ENCODE data around the gene SKI.

SKI gene

DNA sequence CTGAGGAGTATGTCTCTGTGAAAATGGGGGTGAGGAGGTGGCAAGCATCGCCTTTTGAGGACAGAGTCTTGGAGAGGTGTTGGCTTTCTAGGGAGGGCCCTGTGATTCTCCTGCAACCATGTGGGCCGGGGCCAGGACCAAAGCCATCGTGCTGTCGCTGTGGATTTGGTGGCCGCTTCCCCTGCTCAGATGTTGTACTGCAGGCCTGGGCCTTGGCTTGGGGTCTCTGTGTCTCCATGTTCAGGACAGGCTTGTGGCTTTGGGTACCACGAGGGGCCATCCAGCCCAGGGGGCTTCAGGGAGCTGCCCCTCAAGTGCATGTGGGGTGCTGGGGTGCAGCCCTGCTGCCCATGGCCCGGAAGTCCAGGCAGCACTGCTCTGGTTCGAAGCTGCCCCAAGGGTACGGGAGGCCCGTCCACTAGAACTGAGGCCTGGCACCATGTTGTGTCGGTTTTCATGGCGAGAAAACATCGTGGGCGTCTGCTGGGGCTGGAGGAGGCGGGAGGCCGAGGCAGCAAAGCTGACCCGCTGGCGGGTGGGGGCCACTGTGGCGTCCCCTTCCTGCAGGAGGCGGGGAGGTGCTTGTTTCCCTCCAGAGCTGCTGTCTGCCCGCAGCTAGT is 55.4 kb downstream of the SKI start:
- H3K4me3 ChIP-seq: no peak overlapping the region
- no peaks in the 10 kb centered on the region for H3K27me3 ChIP-seq
- H3K9me3 ChIP-seq: no peaks in the 10 kb centered on the region
- no peak for DNase-seq
- peaks cover 0 to 5% (median 0%) of the 10 kb centered on the region in 3 donors for H3K36me3 ChIP-seq
- intact Hi-C loops (cut with DNase I; ENCODE audit: low total_unique reads): no loop called here
- TF ChIP-seq, protein P1, sequence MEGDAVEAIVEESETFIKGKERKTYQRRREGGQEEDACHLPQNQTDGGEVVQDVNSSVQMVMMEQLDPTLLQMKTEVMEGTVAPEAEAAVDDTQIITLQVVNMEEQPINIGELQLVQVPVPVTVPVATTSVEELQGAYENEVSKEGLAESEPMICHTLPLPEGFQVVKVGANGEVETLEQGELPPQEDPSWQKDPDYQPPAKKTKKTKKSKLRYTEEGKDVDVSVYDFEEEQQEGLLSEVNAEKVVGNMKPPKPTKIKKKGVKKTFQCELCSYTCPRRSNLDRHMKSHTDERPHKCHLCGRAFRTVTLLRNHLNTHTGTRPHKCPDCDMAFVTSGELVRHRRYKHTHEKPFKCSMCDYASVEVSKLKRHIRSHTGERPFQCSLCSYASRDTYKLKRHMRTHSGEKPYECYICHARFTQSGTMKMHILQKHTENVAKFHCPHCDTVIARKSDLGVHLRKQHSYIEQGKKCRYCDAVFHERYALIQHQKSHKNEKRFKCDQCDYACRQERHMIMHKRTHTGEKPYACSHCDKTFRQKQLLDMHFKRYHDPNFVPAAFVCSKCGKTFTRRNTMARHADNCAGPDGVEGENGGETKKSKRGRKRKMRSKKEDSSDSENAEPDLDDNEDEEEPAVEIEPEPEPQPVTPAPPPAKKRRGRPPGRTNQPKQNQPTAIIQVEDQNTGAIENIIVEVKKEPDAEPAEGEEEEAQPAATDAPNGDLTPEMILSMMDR (IDR thresholded peaks at IDR 0.05): no peak
- H3K27ac ChIP-seq: peak overlapping the region; percentile 28 to 55
- H3K4me1 ChIP-seq: peaks cover 0 to 74% (median 51%) of the 10 kb centered on the region in 4 donors

DNA sequence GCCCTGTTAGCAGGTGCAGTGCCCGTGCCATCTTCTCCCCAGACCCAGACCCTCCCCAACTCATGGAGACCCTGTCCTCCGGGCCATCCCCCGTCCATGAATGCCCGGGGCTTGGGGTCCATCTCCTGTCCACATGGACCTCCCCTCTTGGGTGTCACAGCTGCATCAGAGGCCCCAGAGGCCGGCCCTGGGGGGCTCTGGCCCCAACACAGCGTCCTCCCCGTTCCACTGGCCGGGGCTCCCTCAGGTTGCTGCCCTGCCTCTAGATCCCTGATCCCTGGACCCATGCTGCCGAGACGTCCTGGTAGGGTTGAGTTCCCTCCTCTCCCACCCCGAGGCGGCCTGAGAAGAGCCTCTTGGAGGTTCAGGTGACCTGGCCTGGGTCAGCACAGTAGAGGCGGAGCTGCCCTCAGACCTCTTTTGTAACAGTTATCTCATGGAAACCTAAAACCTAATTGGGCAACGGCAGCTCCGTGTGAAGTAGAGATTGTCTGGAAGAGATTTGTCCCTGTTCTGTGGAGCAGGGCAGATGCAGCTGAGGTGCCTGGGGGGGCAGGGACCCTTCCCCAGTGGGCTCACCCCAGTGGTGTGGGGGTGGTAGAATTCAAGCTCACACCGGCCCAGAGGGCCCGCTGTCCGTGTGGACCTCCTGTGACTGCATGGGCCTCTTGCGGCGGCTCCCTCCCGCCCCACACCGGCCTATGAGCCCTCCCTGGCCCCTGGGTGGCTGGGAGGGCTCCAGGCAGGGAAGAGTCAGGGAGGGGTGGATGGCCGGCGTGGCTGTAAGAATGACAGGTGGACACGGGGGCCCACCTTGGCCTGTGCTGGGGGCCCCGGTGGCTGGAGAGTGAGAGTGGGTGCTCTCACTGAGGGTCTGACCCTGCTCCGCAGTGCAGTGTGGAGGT is 56.1 kb downstream of the SKI start:
- H3K9me3 ChIP-seq: no peaks in the 10 kb centered on the region
- no peak overlapping the region for H3K4me3 ChIP-seq
- H3K27me3 ChIP-seq: no peaks in the 10 kb centered on the region
- DNase-seq: no peak
- peaks cover 0 to 74% (median 51%) of the 10 kb centered on the region in 4 donors for H3K4me1 ChIP-seq
- intact Hi-C loops (cut with DNase I; ENCODE audit: low total_unique reads): no loop called here
- TF ChIP-seq, protein P1 (IDR thresholded peaks at IDR 0.05): no peak
- peaks cover 0 to 5% (median 0%) of the 10 kb centered on the region in 3 donors for H3K36me3 ChIP-seq
- peak overlapping the region; percentile 28 to 55 for H3K27ac ChIP-seq

DNA sequence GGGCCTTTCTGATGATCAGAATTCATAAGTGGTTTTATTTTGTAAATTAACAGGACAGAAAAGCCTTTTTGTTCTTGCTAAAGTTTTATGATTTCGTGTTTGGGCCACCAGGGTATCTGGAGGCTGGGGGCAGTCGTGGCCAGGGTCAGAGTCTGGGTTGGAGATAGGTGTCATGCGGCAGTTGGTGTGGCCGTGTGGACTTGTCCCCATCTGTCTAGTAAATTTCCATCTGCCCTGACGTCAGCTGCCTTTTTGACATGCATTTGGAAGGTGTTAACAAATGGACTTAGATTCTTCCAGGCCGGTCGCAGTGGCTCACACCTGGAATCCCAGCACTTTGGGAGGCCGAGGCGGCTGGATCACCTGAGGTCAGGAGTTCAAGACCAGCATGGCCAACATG is 56.8 kb downstream of the SKI start:
- Histone ChIP-seq H3K27me3 (no peaks in the 10 kb centered on the region), H3K4me3 (no peak overlapping the region), H3K36me3 (peaks cover 0 to 5% (median 0%) of the 10 kb centered on the region in 3 donors), H3K27ac (no peak overlapping the region), H3K4me1 (peaks cover 3 to 74% (median 51%) of the 10 kb centered on the region in 4 donors), H3K9me3 (no peaks in the 10 kb centered on the region)
- intact Hi-C loops (cut with DNase I; ENCODE audit: low total_unique reads): no loop called here
- DNase-seq: no peak
- TF ChIP-seq, protein P1 (IDR thresholded peaks at IDR 0.05): no peak

DNA sequence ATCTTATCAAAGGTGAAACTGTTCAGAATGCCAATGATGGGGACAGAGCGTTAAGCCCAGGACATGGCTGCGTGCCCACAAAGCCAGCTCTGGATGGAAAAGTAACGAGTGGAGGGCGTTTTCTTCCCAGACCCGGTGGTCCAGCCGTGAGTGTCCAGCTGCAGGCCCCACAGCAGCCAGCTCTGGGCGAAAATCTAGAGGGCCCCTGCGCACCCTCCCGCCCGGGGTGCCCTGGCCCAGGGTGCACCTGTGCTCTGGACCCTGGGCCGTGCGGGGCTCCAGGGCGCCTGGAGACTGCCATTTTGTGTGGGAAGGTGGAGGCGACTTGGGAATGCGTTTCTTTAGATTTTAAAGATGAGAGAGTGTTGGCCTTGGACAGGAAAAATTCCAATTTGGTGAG is 58.8 kb downstream of the SKI start:
- Histone ChIP-seq H3K4me1 (peaks cover 9 to 89% (median 68%) of the 10 kb centered on the region in 4 donors), H3K9me3 (no peaks in the 10 kb centered on the region), H3K4me3 (no peak overlapping the region), H3K27ac (peak overlapping the region in 1 of 2 donors; percentile 33), H3K36me3 (peaks cover 0 to 5% (median 0%) of the 10 kb centered on the region in 3 donors), H3K27me3 (no peaks in the 10 kb centered on the region)
- intact Hi-C loops (cut with DNase I; ENCODE audit: low total_unique reads): no loop called here
- TF ChIP-seq, protein P1 (IDR thresholded peaks at IDR 0.05): no peak
- DNase-seq: no peak

DNA sequence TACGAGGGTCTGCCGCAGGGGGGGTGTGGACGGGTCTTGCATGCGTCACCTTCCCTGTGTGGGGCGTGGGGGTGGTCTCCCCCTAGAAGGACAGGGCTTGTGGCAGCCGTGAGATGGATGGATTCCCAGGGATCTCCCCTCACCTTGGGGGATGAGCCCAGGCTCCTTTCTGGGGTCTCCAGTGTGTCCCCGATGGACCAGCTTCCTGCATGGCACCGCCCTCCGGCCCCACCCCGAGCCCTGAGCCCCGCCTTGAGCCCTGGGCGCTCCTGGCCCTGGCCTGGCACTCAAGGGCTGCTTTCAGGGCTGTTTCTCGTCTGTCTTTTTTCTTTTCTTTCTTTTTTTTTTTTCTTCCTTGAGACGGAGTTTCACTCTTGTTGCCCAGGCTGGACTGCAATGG is 59.5 kb downstream of the SKI start:
- Histone ChIP-seq H3K9me3 (no peaks in the 10 kb centered on the region), H3K4me1 (peaks cover 9 to 94% (median 76%) of the 10 kb centered on the region in 4 donors), H3K36me3 (peaks cover 0 to 3% (median 0%) of the 10 kb centered on the region in 3 donors), H3K4me3 (no peak overlapping the region), H3K27ac (peak overlapping the region in 1 of 2 donors; percentile 9), H3K27me3 (no peaks in the 10 kb centered on the region)
- DNase-seq: no peak
- TF ChIP-seq, protein P1 (IDR thresholded peaks at IDR 0.05): no peak
- intact Hi-C loops (cut with DNase I; ENCODE audit: low total_unique reads): no loop called here

All from tibial artery (tissue), 4 donors.